ENCODE results near the gene SAP30BP.
A peak's percentile ranks its signal among the peaks of the same experiment; 100 is the strongest.

The SAP30BP gene

GRCh38 chr17:75680431-75680830, 13.3 kb downstream of the SAP30BP start:
- H3K9me3 ChIP-seq (ENCODE audit: control insufficient read depth in 5 of 5, low read length in 5 of 5), result no peaks in the 10 kb centered on the region
- H3K27ac ChIP-seq (ENCODE audit: low read depth, low read length), result no peak overlapping the region
- no peak overlapping the region for H3K9ac ChIP-seq (ENCODE audit: low read length in 5 of 5)
- H3K36me3 ChIP-seq (ENCODE audit: control insufficient read depth in 5 of 5, insufficient read depth in 5 of 5, low read length in 5 of 5), result peaks cover 3 to 36% (median 20%) of the 10 kb centered on the region in 5 donors
- H3K4me1 ChIP-seq (ENCODE audit: control insufficient read depth in 5 of 5, insufficient read depth in 5 of 5, low read length in 5 of 5), result peaks cover 0 to 29% (median 8%) of the 10 kb centered on the region in 5 donors
- H3K4me3 ChIP-seq (ENCODE audit: low read depth in 1 of 5, low read length in 5 of 5), result no peak overlapping the region
- H3K27me3 ChIP-seq (ENCODE audit: control insufficient read depth in 5 of 5, insufficient read depth in 4 of 5, low read length in 5 of 5), result no peaks in the 10 kb centered on the region

- Histone ChIP-seq H3K4me3 (ENCODE audit: low read depth in 1 of 5, low read length in 5 of 5) (no peak overlapping the region), H3K27me3 (ENCODE audit: control insufficient read depth in 5 of 5, insufficient read depth in 4 of 5, low read length in 5 of 5) (no peaks in the 10 kb centered on the region), H3K27ac (ENCODE audit: low read depth, low read length) (no peak overlapping the region), H3K9ac (ENCODE audit: low read length in 5 of 5) (no peak overlapping the region), H3K36me3 (ENCODE audit: control insufficient read depth in 5 of 5, insufficient read depth in 5 of 5, low read length in 5 of 5) (peaks cover 0 to 33% (median 18%) of the 10 kb centered on the region in 5 donors), H3K4me1 (ENCODE audit: control insufficient read depth in 5 of 5, insufficient read depth in 5 of 5, low read length in 5 of 5) (peaks cover 0 to 35% (median 12%) of the 10 kb centered on the region in 5 donors), H3K9me3 (ENCODE audit: control insufficient read depth in 5 of 5, low read length in 5 of 5) (no peaks in the 10 kb centered on the region)
Measured at GRCh38 chr17:75681289-75681688, 14.2 kb downstream of the SAP30BP start.

- H3K4me1 ChIP-seq (ENCODE audit: control insufficient read depth in 5 of 5, insufficient read depth in 5 of 5, low read length in 5 of 5), result peaks cover 6 to 56% (median 24%) of the 10 kb centered on the region in 5 donors
- no peak overlapping the region for H3K9ac ChIP-seq (ENCODE audit: low read length in 5 of 5)
- no peak overlapping the region for H3K27ac ChIP-seq (ENCODE audit: low read depth, low read length)
- H3K4me3 ChIP-seq (ENCODE audit: low read depth in 1 of 5, low read length in 5 of 5), result no peak overlapping the region
- H3K36me3 ChIP-seq (ENCODE audit: control insufficient read depth in 5 of 5, insufficient read depth in 5 of 5, low read length in 5 of 5), result peaks cover 0 to 30% (median 10%) of the 10 kb centered on the region in 5 donors
- no peaks in the 10 kb centered on the region for H3K9me3 ChIP-seq (ENCODE audit: control insufficient read depth in 5 of 5, low read length in 5 of 5)
- no peaks in the 10 kb centered on the region for H3K27me3 ChIP-seq (ENCODE audit: control insufficient read depth in 5 of 5, insufficient read depth in 4 of 5, low read length in 5 of 5)
Measured at GRCh38 chr17:75683583-75683982, 16.4 kb downstream of the SAP30BP start.

- H3K9ac ChIP-seq (ENCODE audit: low read length in 5 of 5), result no peak overlapping the region
- H3K9me3 ChIP-seq (ENCODE audit: control insufficient read depth in 5 of 5, low read length in 5 of 5), result no peaks in the 10 kb centered on the region
- H3K27ac ChIP-seq (ENCODE audit: low read depth, low read length), result no peak overlapping the region
- H3K27me3 ChIP-seq (ENCODE audit: control insufficient read depth in 5 of 5, insufficient read depth in 4 of 5, low read length in 5 of 5), result no peaks in the 10 kb centered on the region
- peaks cover 9 to 60% (median 31%) of the 10 kb centered on the region in 5 donors for H3K4me1 ChIP-seq (ENCODE audit: control insufficient read depth in 5 of 5, insufficient read depth in 5 of 5, low read length in 5 of 5)
- no peak overlapping the region for H3K4me3 ChIP-seq (ENCODE audit: low read depth in 1 of 5, low read length in 5 of 5)
- H3K36me3 ChIP-seq (ENCODE audit: control insufficient read depth in 5 of 5, insufficient read depth in 5 of 5, low read length in 5 of 5), result peaks cover 0 to 26% (median 8%) of the 10 kb centered on the region in 5 donors
Measured at GRCh38 chr17:75684249-75684648, 17.1 kb downstream of the SAP30BP start.

- no peak overlapping the region for H3K27ac ChIP-seq (ENCODE audit: low read depth, low read length)
- H3K9me3 ChIP-seq (ENCODE audit: control insufficient read depth in 5 of 5, low read length in 5 of 5), result no peaks in the 10 kb centered on the region
- peaks cover 9 to 59% (median 36%) of the 10 kb centered on the region in 5 donors for H3K4me1 ChIP-seq (ENCODE audit: control insufficient read depth in 5 of 5, insufficient read depth in 5 of 5, low read length in 5 of 5)
- no peak overlapping the region for H3K4me3 ChIP-seq (ENCODE audit: low read depth in 1 of 5, low read length in 5 of 5)
- no peaks in the 10 kb centered on the region for H3K27me3 ChIP-seq (ENCODE audit: control insufficient read depth in 5 of 5, insufficient read depth in 4 of 5, low read length in 5 of 5)
- H3K36me3 ChIP-seq (ENCODE audit: control insufficient read depth in 5 of 5, insufficient read depth in 5 of 5, low read length in 5 of 5), result peaks cover 0 to 24% (median 6%) of the 10 kb centered on the region in 5 donors
- peak overlapping the region in 1 of 5 donors; percentile 24 for H3K9ac ChIP-seq (ENCODE audit: low read length in 5 of 5)
Measured at GRCh38 chr17:75684924-75685323, 17.8 kb downstream of the SAP30BP start.

- H3K27me3 ChIP-seq (ENCODE audit: control insufficient read depth in 5 of 5, insufficient read depth in 4 of 5, low read length in 5 of 5), result no peaks in the 10 kb centered on the region
- H3K9ac ChIP-seq (ENCODE audit: low read length in 5 of 5), result no peak overlapping the region
- peaks cover 0 to 21% (median 5%) of the 10 kb centered on the region in 5 donors for H3K36me3 ChIP-seq (ENCODE audit: control insufficient read depth in 5 of 5, insufficient read depth in 5 of 5, low read length in 5 of 5)
- no peak overlapping the region for H3K4me3 ChIP-seq (ENCODE audit: low read depth in 1 of 5, low read length in 5 of 5)
- H3K4me1 ChIP-seq (ENCODE audit: control insufficient read depth in 5 of 5, insufficient read depth in 5 of 5, low read length in 5 of 5), result peaks cover 9 to 55% (median 36%) of the 10 kb centered on the region in 5 donors
- H3K27ac ChIP-seq (ENCODE audit: low read depth, low read length), result peak overlapping the region; percentile 50
- no peaks in the 10 kb centered on the region for H3K9me3 ChIP-seq (ENCODE audit: control insufficient read depth in 5 of 5, low read length in 5 of 5)
Measured at GRCh38 chr17:75685499-75685898, 18.4 kb downstream of the SAP30BP start.

- no peaks in the 10 kb centered on the region for H3K9me3 ChIP-seq (ENCODE audit: control insufficient read depth in 5 of 5, low read length in 5 of 5)
- H3K4me3 ChIP-seq (ENCODE audit: low read depth in 1 of 5, low read length in 5 of 5), result peak overlapping the region in 1 of 5 donors; percentile 23
- H3K36me3 ChIP-seq (ENCODE audit: control insufficient read depth in 5 of 5, insufficient read depth in 5 of 5, low read length in 5 of 5), result peaks cover 0 to 37% (median 12%) of the 10 kb centered on the region in 5 donors
- peak overlapping the region in 3 of 5 donors; percentile 22 to 44 (median 32) for H3K9ac ChIP-seq (ENCODE audit: low read length in 5 of 5)
- H3K27me3 ChIP-seq (ENCODE audit: control insufficient read depth in 5 of 5, insufficient read depth in 4 of 5, low read length in 5 of 5), result no peaks in the 10 kb centered on the region
- H3K27ac ChIP-seq (ENCODE audit: low read depth, low read length), result peak overlapping the region; percentile 52
- H3K4me1 ChIP-seq (ENCODE audit: control insufficient read depth in 5 of 5, insufficient read depth in 5 of 5, low read length in 5 of 5), result peaks cover 9 to 64% (median 52%) of the 10 kb centered on the region in 5 donors
Measured at GRCh38 chr17:75688209-75688825, 21.2 kb downstream of the SAP30BP start.

- Histone ChIP-seq H3K36me3 (ENCODE audit: control insufficient read depth in 5 of 5, insufficient read depth in 5 of 5, low read length in 5 of 5) (peaks cover 0 to 48% (median 19%) of the 10 kb centered on the region in 5 donors), H3K9ac (ENCODE audit: low read length in 5 of 5) (peak overlapping the region in 1 of 5 donors; percentile 48)
Measured at GRCh38 chr17:75689441-75689873, 22.3 kb downstream of the SAP30BP start.

GRCh38 chr17:75691371-75691791, 24.2 kb downstream of the SAP30BP start:
- Histone ChIP-seq H3K36me3 (ENCODE audit: control insufficient read depth in 5 of 5, insufficient read depth in 5 of 5, low read length in 5 of 5) (peaks cover 0 to 59% (median 29%) of the 10 kb centered on the region in 5 donors), H3K9ac (ENCODE audit: low read length in 5 of 5) (no peak overlapping the region), H3K27me3 (ENCODE audit: control insufficient read depth in 5 of 5, insufficient read depth in 4 of 5, low read length in 5 of 5) (no peaks in the 10 kb centered on the region), H3K4me1 (ENCODE audit: control insufficient read depth in 5 of 5, insufficient read depth in 5 of 5, low read length in 5 of 5) (peaks cover 9 to 73% (median 59%) of the 10 kb centered on the region in 5 donors), H3K27ac (ENCODE audit: low read depth, low read length) (no peak overlapping the region), H3K4me3 (ENCODE audit: low read depth in 1 of 5, low read length in 5 of 5) (no peak overlapping the region), H3K9me3 (ENCODE audit: control insufficient read depth in 5 of 5, low read length in 5 of 5) (no peaks in the 10 kb centered on the region)

More at GRCh38 chr17:75689441-75689873, 22.3 kb downstream of the SAP30BP start:
- no peak overlapping the region for H3K4me3 ChIP-seq (ENCODE audit: low read depth in 1 of 5, low read length in 5 of 5)
- no peaks in the 10 kb centered on the region for H3K9me3 ChIP-seq (ENCODE audit: control insufficient read depth in 5 of 5, low read length in 5 of 5)
- H3K27ac ChIP-seq (ENCODE audit: low read depth, low read length), result no peak overlapping the region
- H3K27me3 ChIP-seq (ENCODE audit: control insufficient read depth in 5 of 5, insufficient read depth in 4 of 5, low read length in 5 of 5), result no peaks in the 10 kb centered on the region
- peaks cover 9 to 73% (median 61%) of the 10 kb centered on the region in 5 donors for H3K4me1 ChIP-seq (ENCODE audit: control insufficient read depth in 5 of 5, insufficient read depth in 5 of 5, low read length in 5 of 5)

GRCh38 chr17:75691801-75692626, 24.9 kb downstream of the SAP30BP start:
- peaks cover 6 to 78% (median 58%) of the 10 kb centered on the region in 5 donors for H3K4me1 ChIP-seq (ENCODE audit: control insufficient read depth in 5 of 5, insufficient read depth in 5 of 5, low read length in 5 of 5)
- no peak overlapping the region for H3K4me3 ChIP-seq (ENCODE audit: low read depth in 1 of 5, low read length in 5 of 5)
- H3K27ac ChIP-seq (ENCODE audit: low read depth, low read length), result no peak overlapping the region
- no peaks in the 10 kb centered on the region for H3K9me3 ChIP-seq (ENCODE audit: control insufficient read depth in 5 of 5, low read length in 5 of 5)
- no peak overlapping the region for H3K9ac ChIP-seq (ENCODE audit: low read length in 5 of 5)
- peaks cover 0 to 62% (median 29%) of the 10 kb centered on the region in 5 donors for H3K36me3 ChIP-seq (ENCODE audit: control insufficient read depth in 5 of 5, insufficient read depth in 5 of 5, low read length in 5 of 5)
- H3K27me3 ChIP-seq (ENCODE audit: control insufficient read depth in 5 of 5, insufficient read depth in 4 of 5, low read length in 5 of 5), result no peaks in the 10 kb centered on the region
